Ishikawa (cell line): Measurements from ENCODE around the gene MYRIP.

Experiments
- EGR1 ChIP-seq: IDR thresholded peaks from 2 replicates; pipeline ENCODE4 v1.6.1; 2012
- NFIC ChIP-seq: IDR thresholded peaks from 2 replicates; pipeline ENCODE4 v1.6.1; 2012
- RAD21 ChIP-seq: IDR thresholded peaks from 2 replicates; pipeline ENCODE4 v1.6.1; 2012; ENCODE audit warnings: low read depth
- TAF1 ChIP-seq: IDR thresholded peaks from 2 replicates; pipeline ENCODE4 v1.6.1; 2012; ENCODE audit warnings: low read depth, mild to moderate bottlenecking
- TCF12 ChIP-seq: IDR thresholded peaks from 2 replicates; pipeline ENCODE4 v1.6.1; 2012; ENCODE audit warnings: low read depth
- TEAD4 ChIP-seq: IDR thresholded peaks from 2 replicates; pipeline ENCODE4 v1.6.1; 2012
- ZBTB7A ChIP-seq: IDR thresholded peaks from 2 replicates; pipeline ENCODE4 v1.6.1; 2012; ENCODE audit warnings: low read depth
- TF ChIP-seq, protein P1 (sequence below): IDR thresholded peaks from 2 replicates; pipeline ENCODE4 v1.6.1; 2012; ENCODE audit warnings: low read depth, mild to moderate bottlenecking

DNA sequence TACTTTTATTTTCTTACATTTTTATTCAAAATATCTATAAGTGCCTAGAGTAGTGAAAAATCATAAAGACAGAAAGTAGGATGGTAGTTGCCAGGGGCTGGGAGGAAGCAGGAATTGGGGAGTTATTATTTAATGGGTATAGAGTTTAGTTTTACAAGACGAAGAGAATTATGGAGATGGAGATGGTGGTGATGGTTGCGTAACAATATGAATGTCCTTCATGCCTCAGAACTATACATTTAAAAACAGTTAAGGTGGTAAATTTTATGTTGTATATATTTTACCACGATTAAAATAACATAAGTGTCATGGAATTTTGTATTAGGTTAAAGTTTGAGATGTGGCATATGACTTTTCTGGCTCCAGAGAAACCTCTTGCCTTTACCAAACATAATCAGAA is 171.4 kb downstream of the MYRIP start:
- TF ChIP-seq ZBTB7A (no peak), TEAD4 (no peak), NFIC (no peak), TCF12 (no peak), RAD21 (no peak), TAF1 (no peak), EGR1 (no peak)
- TF ChIP-seq, protein P1, sequence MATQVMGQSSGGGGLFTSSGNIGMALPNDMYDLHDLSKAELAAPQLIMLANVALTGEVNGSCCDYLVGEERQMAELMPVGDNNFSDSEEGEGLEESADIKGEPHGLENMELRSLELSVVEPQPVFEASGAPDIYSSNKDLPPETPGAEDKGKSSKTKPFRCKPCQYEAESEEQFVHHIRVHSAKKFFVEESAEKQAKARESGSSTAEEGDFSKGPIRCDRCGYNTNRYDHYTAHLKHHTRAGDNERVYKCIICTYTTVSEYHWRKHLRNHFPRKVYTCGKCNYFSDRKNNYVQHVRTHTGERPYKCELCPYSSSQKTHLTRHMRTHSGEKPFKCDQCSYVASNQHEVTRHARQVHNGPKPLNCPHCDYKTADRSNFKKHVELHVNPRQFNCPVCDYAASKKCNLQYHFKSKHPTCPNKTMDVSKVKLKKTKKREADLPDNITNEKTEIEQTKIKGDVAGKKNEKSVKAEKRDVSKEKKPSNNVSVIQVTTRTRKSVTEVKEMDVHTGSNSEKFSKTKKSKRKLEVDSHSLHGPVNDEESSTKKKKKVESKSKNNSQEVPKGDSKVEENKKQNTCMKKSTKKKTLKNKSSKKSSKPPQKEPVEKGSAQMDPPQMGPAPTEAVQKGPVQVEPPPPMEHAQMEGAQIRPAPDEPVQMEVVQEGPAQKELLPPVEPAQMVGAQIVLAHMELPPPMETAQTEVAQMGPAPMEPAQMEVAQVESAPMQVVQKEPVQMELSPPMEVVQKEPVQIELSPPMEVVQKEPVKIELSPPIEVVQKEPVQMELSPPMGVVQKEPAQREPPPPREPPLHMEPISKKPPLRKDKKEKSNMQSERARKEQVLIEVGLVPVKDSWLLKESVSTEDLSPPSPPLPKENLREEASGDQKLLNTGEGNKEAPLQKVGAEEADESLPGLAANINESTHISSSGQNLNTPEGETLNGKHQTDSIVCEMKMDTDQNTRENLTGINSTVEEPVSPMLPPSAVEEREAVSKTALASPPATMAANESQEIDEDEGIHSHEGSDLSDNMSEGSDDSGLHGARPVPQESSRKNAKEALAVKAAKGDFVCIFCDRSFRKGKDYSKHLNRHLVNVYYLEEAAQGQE, result no peak
